ENCODE results near the gene DIO3. TPM values are rescaled to one million over a fixed set of nuclear protein-coding genes. Genes with fewer than 3 reads are reported as not detected.

The DIO3 gene
- total and polyA plus RNA-seq, 2 of the 13 experiments (the other 11 are each of a cell fraction or from before 2014, with no cell fraction given) = not detected

DNA sequence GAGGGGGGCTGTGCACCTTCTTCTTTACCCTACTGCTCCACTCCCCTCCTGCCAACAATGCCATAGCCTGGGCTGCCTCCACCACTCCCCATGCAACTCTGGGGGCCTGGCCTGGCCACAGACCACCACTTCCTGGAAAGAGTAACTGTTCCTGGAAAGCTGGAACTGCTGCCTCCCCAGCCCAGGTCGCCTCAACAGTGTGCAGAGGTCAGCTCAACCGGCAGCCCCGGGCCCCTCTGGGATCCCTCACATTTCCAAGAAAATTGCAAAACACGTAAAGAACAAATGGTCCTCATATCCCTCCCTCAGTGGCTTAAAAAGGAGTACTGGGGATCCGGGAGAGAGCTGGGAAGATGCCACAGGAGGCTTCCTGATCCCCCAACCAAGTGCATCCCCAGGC, 22.4 kb upstream of the DIO3 start:
- Histone ChIP-seq H3K9ac (ENCODE audit: insufficient read depth, low read depth, low read length) (no peak overlapping the region), H3K4me1 (ENCODE audit: insufficient read depth, low read length) (peaks cover 20% of the 10 kb centered on the region), H3K27ac (ENCODE audit: extremely low read length, insufficient read depth, low read length) (no peak overlapping the region), H3K79me2 (ENCODE audit: insufficient read depth, low read length) (no peaks in the 10 kb centered on the region), H3K9me3 (ENCODE audit: low read length) (no peaks in the 10 kb centered on the region), H3K4me2 (ENCODE audit: low read depth, low read length) (no peak overlapping the region), H4K20me1 (ENCODE audit: insufficient read depth, low read length) (no peaks in the 10 kb centered on the region), H3K27me3 (ENCODE audit: control insufficient read depth in 1 of 2, insufficient read depth in 2 of 2, low read length in 2 of 2) (peaks cover 10 to 41% of the 10 kb centered on the region in 2 experiments; a peak in 3 of 5 replicates), H2AFZ (ENCODE audit: low read length) (no peak overlapping the region), H3K4me3 (replicated peaks in 1 of 3; ENCODE audit: insufficient read depth in 1 of 3, low read depth in 2 of 3, low read length in 3 of 3) (no peak overlapping the region), H3K36me3 (replicated peaks in 1 of 2; ENCODE audit: control insufficient read depth in 1 of 2, insufficient read depth in 2 of 2, low read length in 2 of 2) (no peaks in the 10 kb centered on the region)
- POLR2A ChIA-PET = no interaction called here
- no peak for FAIRE-seq
- ATAC-seq = no peak
- CTCF ChIA-PET (ENCODE audit: low intra/inter-chr PET ratio, low total read pairs) = no interaction called here
- TF ChIP-seq BCL6 (CRISPR knock-in tag; IDR thresholded peaks at IDR 0.05) = peak; percentile 54
- no peak for TF ChIP-seq THRA (CRISPR knock-in tag; IDR thresholded peaks at IDR 0.05; ENCODE audit: borderline replicate concordance)
- BruUV-seq (replicated peaks) = no TSS peak
- WGBS (ENCODE audit: low lambda C conversion rate) = 0% methylated on average over 5 of the region's 5 CpGs
- in situ Hi-C loops (cut with HindIII; ENCODE audit: extremely low pct_ligation_motif_present, low pct_unique_long_range_greater_than_20kb) = no loop called here
- intact Hi-C loops (cut with micrococcal nuclease; ENCODE audit: unreplicated experiment) = no loop called here
- DNase-seq (ENCODE audit: low spot score) = no peak

DNA sequence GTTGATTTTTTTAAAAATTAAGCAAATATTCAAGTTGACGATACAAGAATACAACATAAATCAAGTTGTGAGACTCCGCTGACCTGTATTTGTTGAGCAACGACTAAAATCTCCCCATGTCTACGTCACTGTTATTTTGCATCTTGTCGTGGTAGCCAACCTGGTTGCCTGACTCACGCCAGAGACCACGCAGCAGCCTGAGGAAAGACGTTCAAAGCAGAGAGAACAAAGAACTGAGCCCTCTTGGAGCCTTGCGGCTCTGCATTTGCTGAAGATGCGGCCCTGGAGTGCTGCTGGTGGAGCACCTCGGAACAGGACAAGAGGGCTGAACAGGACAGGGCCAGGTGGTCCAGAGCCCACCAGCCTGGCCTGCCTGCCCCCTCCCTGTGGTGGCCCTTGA, 21.4 kb upstream of the DIO3 start:
- intact Hi-C loops (cut with micrococcal nuclease; ENCODE audit: unreplicated experiment) = no loop called here
- WGBS (ENCODE audit: low lambda C conversion rate) = 57% methylated on average over 10 of the region's 11 CpGs
- ChIA-PET CTCF (ENCODE audit: low intra/inter-chr PET ratio, low total read pairs) (no interaction called here), POLR2A (no interaction called here)
- Histone ChIP-seq H2AFZ (ENCODE audit: low read length) (no peak overlapping the region), H4K20me1 (ENCODE audit: insufficient read depth, low read length) (no peaks in the 10 kb centered on the region), H3K4me2 (ENCODE audit: low read depth, low read length) (no peak overlapping the region), H3K36me3 (replicated peaks in 1 of 2; ENCODE audit: control insufficient read depth in 1 of 2, insufficient read depth in 2 of 2, low read length in 2 of 2) (no peaks in the 10 kb centered on the region), H3K9ac (ENCODE audit: insufficient read depth, low read depth, low read length) (no peak overlapping the region), H3K4me1 (ENCODE audit: insufficient read depth, low read length) (peaks cover 14% of the 10 kb centered on the region), H3K9me3 (ENCODE audit: low read length) (no peaks in the 10 kb centered on the region), H3K27me3 (ENCODE audit: control insufficient read depth in 1 of 2, insufficient read depth in 2 of 2, low read length in 2 of 2) (peaks cover 10 to 31% of the 10 kb centered on the region in 2 experiments; a peak in 3 of 5 replicates), H3K4me3 (replicated peaks in 1 of 3; ENCODE audit: insufficient read depth in 1 of 3, low read depth in 2 of 3, low read length in 3 of 3) (no peak overlapping the region), H3K79me2 (ENCODE audit: insufficient read depth, low read length) (no peaks in the 10 kb centered on the region), H3K27ac (ENCODE audit: extremely low read length, insufficient read depth, low read length) (no peak overlapping the region)
- in situ Hi-C loops (cut with HindIII; ENCODE audit: extremely low pct_ligation_motif_present, low pct_unique_long_range_greater_than_20kb) = no loop called here
- no TSS peak for BruUV-seq (replicated peaks)
- DNase-seq (ENCODE audit: low spot score) = no peak
- ATAC-seq = no peak
- no peak for FAIRE-seq
- TF ChIP-seq, protein P1, sequence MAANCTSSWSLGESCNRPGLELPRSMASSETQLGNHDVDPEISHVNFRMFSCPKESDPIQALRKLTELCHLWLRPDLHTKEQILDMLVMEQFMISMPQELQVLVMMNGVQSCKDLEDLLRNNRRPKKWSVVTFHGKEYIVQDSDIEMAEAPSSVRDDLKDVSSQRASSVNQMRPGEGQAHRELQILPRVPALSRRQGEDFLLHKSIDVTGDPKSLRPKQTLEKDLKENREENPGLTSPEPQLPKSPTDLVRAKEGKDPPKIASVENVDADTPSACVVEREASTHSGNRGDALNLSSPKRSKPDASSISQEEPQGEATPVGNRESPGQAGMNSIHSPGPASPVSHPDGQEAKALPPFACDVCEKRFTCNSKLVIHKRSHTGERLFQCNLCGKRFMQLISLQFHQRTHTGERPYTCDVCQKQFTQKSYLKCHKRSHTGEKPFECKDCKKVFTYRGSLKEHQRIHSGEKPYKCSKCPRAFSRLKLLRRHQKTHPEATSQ (CRISPR knock-in tag; IDR thresholded peaks at IDR 0.05; ENCODE audit: borderline replicate concordance) = no peak
- TF ChIP-seq CREB1 (IDR thresholded peaks at IDR 0.05) (peak; percentile 59), CREB1 (CRISPR knock-in tag; IDR thresholded peaks at IDR 0.05) (no peak)
